HG03575 (cell line): Measurements from ENCODE around the gene TMEM135.

Experiments used
- ATAC-seq: cut with Tn5 transposase; IDR thresholded peaks from one replicate; pipeline ENCODE4 v1.9.1; 2021; ENCODE audit not compliant: unreplicated experiment, insufficient number of reproducible peaks, low FRiP score; ENCODE audit errors: extremely low read depth

The TMEM135 gene

GRCh38 chr11:87315229-87315628 is 277.5 kb downstream of the TMEM135 start:
- no peak for ATAC-seq

- no peak for ATAC-seq
Measured at GRCh38 chr11:87316491-87316890, 278.8 kb downstream of the TMEM135 start.

- ATAC-seq, result no peak
Measured at GRCh38 chr11:87317441-87317840, 279.7 kb downstream of the TMEM135 start.

- no peak for ATAC-seq
Measured at GRCh38 chr11:87320123-87320522, 282.4 kb downstream of the TMEM135 start.

DNA sequence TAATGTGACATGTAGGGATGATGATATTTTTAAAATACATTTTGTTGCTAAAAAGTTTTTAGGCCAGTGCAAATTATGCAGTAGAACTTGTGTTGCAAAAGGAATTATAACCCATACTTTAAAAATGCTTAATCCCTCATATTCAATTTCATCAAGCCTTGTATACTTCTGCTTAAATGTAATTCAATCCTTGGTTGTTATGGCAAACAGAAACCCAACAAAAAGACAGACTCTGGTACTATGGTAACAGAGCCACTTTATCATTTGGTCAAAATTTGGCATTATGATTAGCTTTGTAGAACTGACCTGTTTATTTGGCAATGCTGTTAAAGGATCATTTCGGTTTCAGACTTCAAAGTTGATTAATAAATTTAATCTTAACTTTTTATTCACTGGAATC is 284.8 kb downstream of the TMEM135 start:
- no peak for ATAC-seq

- no peak for ATAC-seq
Measured at GRCh38 chr11:87323899-87324298, 286.2 kb downstream of the TMEM135 start.

DNA sequence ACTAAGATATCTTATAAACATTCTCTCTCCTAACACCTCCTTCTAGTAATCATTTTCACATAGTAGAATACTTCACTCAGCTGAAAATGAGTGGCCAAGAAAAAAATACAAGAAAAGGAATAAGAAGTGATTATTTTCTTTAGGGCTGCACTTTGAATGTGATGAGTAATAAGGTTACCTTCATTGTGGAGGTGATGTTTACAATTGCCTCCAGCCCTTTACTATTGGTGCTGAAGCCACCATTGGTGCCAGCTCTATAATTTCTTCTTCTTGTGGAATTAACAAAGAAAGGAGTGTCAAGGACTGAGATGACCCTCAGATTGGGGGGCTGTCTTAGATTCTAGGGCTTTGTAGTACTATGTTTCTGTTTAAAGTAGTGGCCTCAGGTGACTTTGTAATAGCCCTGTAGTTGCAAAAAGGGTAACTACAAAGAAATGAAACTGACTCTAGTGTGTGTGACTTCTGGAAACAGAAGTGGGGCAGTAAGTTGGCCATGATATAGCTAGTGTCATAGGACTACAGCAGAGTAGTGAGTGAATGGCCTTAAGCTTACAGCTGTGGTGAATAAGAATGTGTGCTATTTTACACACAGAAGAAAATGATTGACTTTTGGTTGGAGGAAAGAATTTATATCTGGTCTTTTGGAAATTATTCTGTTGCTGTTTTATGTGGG is 287.2 kb downstream of the TMEM135 start:
- ATAC-seq, result no peak

DNA sequence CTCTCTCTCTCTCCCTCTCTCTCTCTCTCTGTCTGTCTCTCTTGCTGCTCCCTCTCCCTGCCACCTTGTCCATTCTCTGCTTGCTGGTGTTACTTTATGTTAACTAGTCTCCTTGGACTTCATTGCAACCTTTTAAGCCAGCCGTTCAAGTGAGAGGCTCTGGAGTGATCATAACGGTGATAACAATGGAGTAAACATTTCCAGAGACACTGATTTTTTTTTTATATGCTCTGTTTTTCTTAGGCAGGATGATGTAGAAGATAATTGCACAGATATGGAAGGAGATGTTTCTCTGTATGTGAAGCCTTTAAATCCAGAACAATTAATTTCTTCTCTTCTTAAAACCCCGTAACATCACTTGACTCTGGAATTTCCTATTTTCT is 287.7 kb downstream of the TMEM135 start:
- no peak for ATAC-seq

DNA sequence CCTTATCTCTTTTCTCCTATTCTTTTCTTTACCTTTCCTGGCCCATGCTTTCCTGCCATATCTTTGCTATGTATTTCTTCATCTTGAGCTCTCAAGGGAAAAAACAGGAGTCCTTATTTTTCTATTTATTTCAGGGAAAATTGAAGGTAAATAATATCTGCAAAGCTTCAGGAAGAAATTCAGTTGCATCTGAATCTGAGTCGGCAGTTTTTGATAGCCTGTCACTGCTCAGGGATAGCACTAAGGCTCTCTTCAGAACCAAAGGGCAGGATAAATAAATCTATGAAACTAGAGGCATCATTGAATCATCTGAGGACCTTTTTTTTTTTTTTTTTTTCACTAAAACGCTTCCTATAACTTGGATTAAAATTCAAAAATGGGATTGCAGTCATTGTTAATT is 288.9 kb downstream of the TMEM135 start:
- no peak for ATAC-seq

- ATAC-seq, result no peak
Measured at GRCh38 chr11:87329172-87329571, 291.4 kb downstream of the TMEM135 start.

DNA sequence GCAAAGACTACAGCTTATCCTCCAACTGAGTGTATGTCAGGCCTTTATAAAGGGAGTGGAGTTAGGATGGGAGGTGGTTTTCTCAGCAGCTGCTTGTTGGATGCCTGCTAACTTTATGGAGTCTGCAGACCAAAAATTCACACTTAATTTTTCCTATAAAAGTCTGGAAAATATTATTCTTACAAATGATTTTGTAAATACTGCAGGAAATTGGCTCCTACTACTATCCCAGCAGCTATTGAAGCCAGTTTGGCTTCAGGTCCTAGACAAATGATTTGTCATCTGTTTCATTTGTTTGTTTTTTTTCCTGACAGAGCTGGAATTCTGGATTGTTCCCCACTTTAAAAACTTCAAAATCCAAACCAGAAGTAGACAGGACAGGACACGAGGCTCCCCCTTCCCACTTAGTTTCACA is 292.5 kb downstream of the TMEM135 start:
- no peak for ATAC-seq

GRCh38 chr11:87331273-87331672 is 293.5 kb downstream of the TMEM135 start:
- no peak for ATAC-seq

- no peak for ATAC-seq
Measured at GRCh38 chr11:87338046-87338639, 300.4 kb downstream of the TMEM135 start.

- no peak for ATAC-seq
Measured at GRCh38 chr11:87339416-87339815, 301.7 kb downstream of the TMEM135 start.

DNA sequence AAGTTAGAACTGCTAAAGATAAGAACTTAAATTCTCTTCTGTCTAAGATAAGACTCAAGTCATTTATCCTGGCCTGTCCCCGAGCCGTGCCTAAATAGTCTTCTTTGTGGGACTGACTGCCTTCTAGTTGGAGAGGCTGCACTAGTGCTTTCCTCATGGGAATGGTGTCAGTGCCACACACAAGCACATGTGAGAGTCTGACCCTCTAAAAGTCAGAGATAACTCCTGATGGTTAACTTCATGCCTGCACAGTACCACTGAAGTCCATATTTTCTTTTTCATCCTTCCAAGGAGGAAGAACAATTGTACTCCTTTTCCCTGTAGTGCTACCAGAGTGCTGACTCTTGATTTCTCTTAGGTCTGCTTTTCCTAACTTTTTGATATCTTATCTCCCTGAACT is 309.7 kb downstream of the TMEM135 start:
- no peak for ATAC-seq

DNA sequence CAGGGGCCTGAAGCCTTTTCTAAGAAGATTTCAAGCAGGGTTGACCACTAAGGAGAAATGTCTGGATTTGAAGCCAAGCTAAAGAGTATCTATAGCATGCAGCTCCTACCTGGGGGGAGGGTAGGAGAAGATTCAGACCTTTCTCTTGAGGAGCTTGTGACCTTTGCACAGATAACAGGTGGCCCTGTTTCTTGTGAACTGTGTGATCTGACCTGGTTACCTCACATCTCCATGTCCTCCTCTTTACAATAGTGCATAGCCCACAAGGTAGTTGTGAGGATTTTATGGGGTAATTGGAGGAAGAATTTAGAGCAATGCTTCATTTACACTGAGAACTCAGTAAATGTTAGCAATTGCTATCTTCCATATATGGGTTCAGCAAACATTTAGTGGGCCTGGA is 310.1 kb downstream of the TMEM135 start:
- ATAC-seq, result no peak

- ATAC-seq, result no peak
Measured at GRCh38 chr11:87351676-87352075, 313.9 kb downstream of the TMEM135 start.

GRCh38 chr11:87352759-87353707 is 315.3 kb downstream of the TMEM135 start:
- peak; percentile 93 for ATAC-seq

GRCh38 chr11:87353771-87354345 is 316.1 kb downstream of the TMEM135 start:
- ATAC-seq, result no peak

DNA sequence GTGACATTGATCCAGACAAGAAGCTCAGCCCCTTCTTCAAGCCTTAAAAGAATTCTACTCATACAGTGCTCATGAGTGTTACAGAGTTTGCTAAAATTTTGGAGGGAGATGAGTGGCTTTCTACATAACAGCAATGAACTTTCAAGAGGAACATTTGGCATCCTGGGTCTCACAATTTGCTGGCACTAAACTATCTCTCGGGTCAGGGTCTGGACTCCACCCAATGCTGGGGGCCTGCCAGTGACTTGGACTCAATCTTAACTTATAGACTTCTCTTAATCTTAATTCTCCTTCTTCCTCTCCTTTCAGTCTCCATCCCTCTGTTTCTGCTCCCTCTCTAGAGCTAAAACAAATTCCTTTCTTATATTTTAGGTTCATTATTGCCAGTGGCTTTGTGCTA is 317.9 kb downstream of the TMEM135 start:
- ATAC-seq, result no peak
